Stimulated activated CD4-positive, alpha-beta T cell treated with anti-CD3 and anti-CD28 coated beads, Interleukin-15, amount 100 ng/mL, for 24 hours (primary cell): ENCODE data around the gene ASPG.

ENCODE experiments used
- DNase-seq: peaks from one replicate; pipeline ENCODE4 v3.0.0-alpha.2; 2020

Gene ASPG

GRCh38 chr14:104119119-104119487 lies 33.6 kb downstream of the ASPG start:
- DNase-seq: no peak

GRCh38 chr14:104119488-104120251 lies 34.2 kb downstream of the ASPG start:
- no peak for DNase-seq

- DNase-seq: no peak
Observed at GRCh38 chr14:104120281-104120741, 34.8 kb downstream of the ASPG start.

GRCh38 chr14:104121142-104121541 lies 35.6 kb downstream of the ASPG start:
- no peak for DNase-seq

GRCh38 chr14:104123879-104124278 lies 38.4 kb downstream of the ASPG start:
- DNase-seq: no peak

GRCh38 chr14:104125011-104125410 lies 39.5 kb downstream of the ASPG start:
- DNase-seq: no peak

- DNase-seq: no peak
Observed at GRCh38 chr14:104126753-104127152, 41.3 kb downstream of the ASPG start.

GRCh38 chr14:104128981-104129380 lies 43.5 kb downstream of the ASPG start:
- no peak for DNase-seq

- no peak for DNase-seq
Observed at GRCh38 chr14:104129556-104129955, 44.1 kb downstream of the ASPG start.

- peak; percentile 29 for DNase-seq
Observed at GRCh38 chr14:104130974-104131651, 45.6 kb downstream of the ASPG start.

GRCh38 chr14:104131968-104132732 lies 46.6 kb downstream of the ASPG start:
- no peak for DNase-seq

- no peak for DNase-seq
Observed at GRCh38 chr14:104132981-104133380, 47.5 kb downstream of the ASPG start.

GRCh38 chr14:104133496-104133895 lies 48.0 kb downstream of the ASPG start:
- no peak for DNase-seq

- no peak for DNase-seq
Observed at GRCh38 chr14:104134061-104134965, 48.8 kb downstream of the ASPG start.

GRCh38 chr14:104135121-104135903 lies 49.8 kb downstream of the ASPG start:
- DNase-seq: peak; percentile 45

GRCh38 chr14:104135904-104136471 lies 50.5 kb downstream of the ASPG start:
- peak; percentile 39 for DNase-seq

- DNase-seq: peak; percentile 33
Observed at GRCh38 chr14:104136472-104137296, 51.2 kb downstream of the ASPG start.

GRCh38 chr14:104137297-104138097 lies 52.0 kb downstream of the ASPG start:
- peak; percentile 79 for DNase-seq

GRCh38 chr14:104138098-104138717 lies 52.7 kb downstream of the ASPG start, which contains the start of gene KIF26A:
KIF26A (plus strand) TSS chr14:104138587; CDS start chr14:104138723, 136 bp downstream.
- DNase-seq: peak; percentile 62
